A673 (cell line): ENCODE measurements around the gene IDUA.

Experiments used
- EZH2 ChIP-seq: fragments of 200-600 bp; sonication (generic); IDR thresholded peaks from 2 replicates; pipeline ENCODE4 v1.6.1; 2017; ENCODE audit warnings: borderline replicate concordance, low read depth, mild to moderate bottlenecking, mixed read lengths, antibody characterized with exemption, low read length; ENCODE audit not compliant: poor library complexity, severe bottlenecking
- TF ChIP-seq, protein P1 (sequence below): fragments of 300-800, 200-600 bp; sonication (generic); conservative IDR thresholded peaks from 2 replicates; pipeline ENCODE4 v1.5.1; 2017; ENCODE audit warnings: low read depth, mild to moderate bottlenecking, antibody characterized with exemption, low read length, moderate library complexity, mixed read lengths

DNA sequence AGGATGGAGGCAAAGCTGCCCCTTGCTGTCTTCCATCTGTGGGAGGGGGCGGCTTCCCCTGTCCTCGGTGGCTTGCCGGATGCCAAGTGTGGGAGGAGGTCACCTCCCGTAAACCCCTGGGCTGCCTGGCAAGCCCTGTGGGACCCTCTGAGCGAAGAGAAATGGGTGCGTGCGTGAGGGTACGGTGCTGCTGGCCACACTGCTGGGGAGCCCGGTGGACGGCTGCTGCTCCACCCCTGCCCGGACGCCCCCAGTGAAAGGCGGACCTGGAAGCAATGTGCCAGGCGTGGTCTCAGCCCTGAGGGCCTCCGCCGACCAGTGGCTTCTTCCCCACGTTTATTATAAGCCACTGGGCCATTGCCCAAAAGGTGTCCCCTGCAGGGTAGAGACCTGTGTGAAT, 4.6 kb upstream of the IDUA start:
- TF ChIP-seq, protein P1, sequence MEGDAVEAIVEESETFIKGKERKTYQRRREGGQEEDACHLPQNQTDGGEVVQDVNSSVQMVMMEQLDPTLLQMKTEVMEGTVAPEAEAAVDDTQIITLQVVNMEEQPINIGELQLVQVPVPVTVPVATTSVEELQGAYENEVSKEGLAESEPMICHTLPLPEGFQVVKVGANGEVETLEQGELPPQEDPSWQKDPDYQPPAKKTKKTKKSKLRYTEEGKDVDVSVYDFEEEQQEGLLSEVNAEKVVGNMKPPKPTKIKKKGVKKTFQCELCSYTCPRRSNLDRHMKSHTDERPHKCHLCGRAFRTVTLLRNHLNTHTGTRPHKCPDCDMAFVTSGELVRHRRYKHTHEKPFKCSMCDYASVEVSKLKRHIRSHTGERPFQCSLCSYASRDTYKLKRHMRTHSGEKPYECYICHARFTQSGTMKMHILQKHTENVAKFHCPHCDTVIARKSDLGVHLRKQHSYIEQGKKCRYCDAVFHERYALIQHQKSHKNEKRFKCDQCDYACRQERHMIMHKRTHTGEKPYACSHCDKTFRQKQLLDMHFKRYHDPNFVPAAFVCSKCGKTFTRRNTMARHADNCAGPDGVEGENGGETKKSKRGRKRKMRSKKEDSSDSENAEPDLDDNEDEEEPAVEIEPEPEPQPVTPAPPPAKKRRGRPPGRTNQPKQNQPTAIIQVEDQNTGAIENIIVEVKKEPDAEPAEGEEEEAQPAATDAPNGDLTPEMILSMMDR = no peak
- no peak for TF ChIP-seq EZH2
